DMS79 (cell line): ENCODE results near the gene RAET1G.
"Not testable (repeated sequence)": the region's sequence is repeated elsewhere in the genome, so short reads cannot be mapped to it uniquely, and the experiment has no call there.

Source experiments
- DNase-seq: peaks from one replicate; lab custom pipeline; 2025; lab: John Stamatoyannopoulos, UW

Gene RAET1G

GRCh38 chr6:149897015-149897697 is 25.8 kb downstream of the RAET1G start:
- no peak for DNase-seq

GRCh38 chr6:149896491-149896890 is 26.4 kb downstream of the RAET1G start:
- no peak for DNase-seq

- DNase-seq, result no peak
Observed at GRCh38 chr6:149895833-149896271, 27.1 kb downstream of the RAET1G start.

GRCh38 chr6:149895048-149895590 is 27.8 kb downstream of the RAET1G start:
- no peak for DNase-seq

- DNase-seq, result not testable (repeated sequence)
Observed at GRCh38 chr6:149891864-149892263, 31.1 kb downstream of the RAET1G start.

GRCh38 chr6:149891259-149891658 is 31.7 kb downstream of the RAET1G start:
- DNase-seq, result no peak

- no peak for DNase-seq
Observed at GRCh38 chr6:149890629-149891045, 32.3 kb downstream of the RAET1G start.

- no peak for DNase-seq
Observed at GRCh38 chr6:149889326-149889725, 33.6 kb downstream of the RAET1G start.

GRCh38 chr6:149888659-149889058 is 34.3 kb downstream of the RAET1G start:
- DNase-seq, result no peak

- no peak for DNase-seq
Observed at GRCh38 chr6:149888093-149888492, 34.8 kb downstream of the RAET1G start.

GRCh38 chr6:149887343-149887742 is 35.6 kb downstream of the RAET1G start:
- DNase-seq, result no peak

GRCh38 chr6:149885888-149886287 is 37.0 kb downstream of the RAET1G start:
- no peak for DNase-seq

- DNase-seq, result no peak
Observed at GRCh38 chr6:149884617-149885016, 38.3 kb downstream of the RAET1G start.

- DNase-seq, result no peak
Observed at GRCh38 chr6:149884215-149884614, 38.7 kb downstream of the RAET1G start.

- no peak for DNase-seq
Observed at GRCh38 chr6:149881860-149882259, 41.1 kb downstream of the RAET1G start.

GRCh38 chr6:149881066-149881766 is 41.7 kb downstream of the RAET1G start:
- DNase-seq, result no peak

- no peak for DNase-seq
Observed at GRCh38 chr6:149877659-149878058, 45.3 kb downstream of the RAET1G start.

- no peak for DNase-seq
Observed at GRCh38 chr6:149876241-149876933, 46.5 kb downstream of the RAET1G start.

GRCh38 chr6:149872233-149872632 is 50.7 kb downstream of the RAET1G start:
- DNase-seq, result no peak

GRCh38 chr6:149871182-149871581 is 51.7 kb downstream of the RAET1G start:
- DNase-seq, result no peak

- DNase-seq, result no peak
Observed at GRCh38 chr6:149869275-149869892, 53.5 kb downstream of the RAET1G start.
